Smooth muscle cell (in vitro differentiated cells): ENCODE data around the gene ISG15. TPM values are rescaled to one million over a fixed set of nuclear protein-coding genes. Genes with fewer than 3 reads are reported as not detected.

Experiments
- DNase-seq: peaks from one replicate; lab custom pipeline; 2025; ENCODE audit not compliant: unreplicated experiment; lab: John Stamatoyannopoulos, UW
- H2AFZ ChIP-seq: fragments of 200-600 bp; sonication (generic); 2 replicates; pipeline ENCODE4 v1.6.0; 2016; ENCODE audit warnings: antibody characterized with exemption, low read depth, mild to moderate bottlenecking
- H3F3A ChIP-seq: fragments of 200-600 bp; sonication (generic); 2 replicates; pipeline ENCODE4 v1.6.0; 2017; ENCODE audit warnings: antibody characterized with exemption, low read depth
- H3K27ac ChIP-seq: fragments of 200-600 bp; sonication (generic); 2 replicates; pipeline ENCODE4 v1.5.1; 2016; ENCODE audit warnings: low read depth, mild to moderate bottlenecking
- H3K27me3 ChIP-seq: fragments of 200-600 bp; sonication (generic); 2 replicates; pipeline ENCODE4 v1.6.1; 2016; ENCODE audit warnings: low read depth, mild to moderate bottlenecking
- H3K36me3 ChIP-seq: fragments of 200-600 bp; sonication (generic); 2 replicates; pipeline ENCODE4 v1.5.1; 2016; ENCODE audit warnings: low read depth
- H3K4me1 ChIP-seq: fragments of 200-600 bp; sonication (generic); 2 replicates; pipeline ENCODE4 v1.5.1; 2016; ENCODE audit warnings: low read depth
- H3K4me2 ChIP-seq: fragments of 200-600 bp; sonication (generic); 2 replicates; pipeline ENCODE4 v1.6.0; 2016; ENCODE audit warnings: mild to moderate bottlenecking
- H3K4me3 ChIP-seq: fragments of 200-600 bp; sonication (generic); 2 replicates; pipeline ENCODE4 v1.5.1; 2016; ENCODE audit warnings: mild to moderate bottlenecking
- H3K79me2 ChIP-seq: fragments of 200-600 bp; sonication (generic); 2 replicates; pipeline ENCODE4 v1.6.0; 2016; ENCODE audit warnings: low read depth, mild to moderate bottlenecking
- H3K9ac ChIP-seq: fragments of 200-600 bp; sonication (generic); 2 replicates; pipeline ENCODE4 v1.6.0; 2016; ENCODE audit warnings: low read depth
- H3K9me3 ChIP-seq: fragments of 200-600 bp; sonication (generic); replicated peaks from 2 replicates; pipeline ENCODE4 v1.5.1; 2016; ENCODE audit warnings: low read depth
- H4K20me1 ChIP-seq: fragments of 200-600 bp; sonication (generic); 2 replicates; pipeline ENCODE4 v1.6.0; 2016; ENCODE audit warnings: low read depth
- WGBS: methylation state at CpG from one replicate; pipeline ENCODE4 v1.1.7; 2016; ENCODE audit warnings: low lambda C conversion rate; 5-methylcytosine and 5-hydroxymethylcytosine counted together
- polyA plus RNA-seq: library from polyadenylated mRNA; unstranded; fragments of >200 nt; fragmentation: Nextera tagmentation; extraction: Ambion mirVana; gene quantifications from 2 replicates; pipeline ENCODE4 v1.2.1, GENCODE V29; 2016
- total RNA-seq: library from RNA; depleted of rRNA; stranded (reverse); fragments of >200 nt; gene quantifications from 2 replicates; pipeline ENCODE4 v1.2.3, GENCODE V29; 2014
- TF ChIP-seq, protein P1 (sequence below): fragments of 200-600 bp; sonication (generic); IDR thresholded peaks from 2 replicates; pipeline ENCODE4 v1.5.1; 2017; ENCODE audit warnings: borderline replicate concordance, mild to moderate bottlenecking, antibody characterized with exemption; ENCODE audit not compliant: insufficient read depth, poor library complexity, severe bottlenecking

Gene ISG15
- total and polyA plus RNA-seq, 2 experiments from 2014 or later = 109 to 147 TPM

DNA sequence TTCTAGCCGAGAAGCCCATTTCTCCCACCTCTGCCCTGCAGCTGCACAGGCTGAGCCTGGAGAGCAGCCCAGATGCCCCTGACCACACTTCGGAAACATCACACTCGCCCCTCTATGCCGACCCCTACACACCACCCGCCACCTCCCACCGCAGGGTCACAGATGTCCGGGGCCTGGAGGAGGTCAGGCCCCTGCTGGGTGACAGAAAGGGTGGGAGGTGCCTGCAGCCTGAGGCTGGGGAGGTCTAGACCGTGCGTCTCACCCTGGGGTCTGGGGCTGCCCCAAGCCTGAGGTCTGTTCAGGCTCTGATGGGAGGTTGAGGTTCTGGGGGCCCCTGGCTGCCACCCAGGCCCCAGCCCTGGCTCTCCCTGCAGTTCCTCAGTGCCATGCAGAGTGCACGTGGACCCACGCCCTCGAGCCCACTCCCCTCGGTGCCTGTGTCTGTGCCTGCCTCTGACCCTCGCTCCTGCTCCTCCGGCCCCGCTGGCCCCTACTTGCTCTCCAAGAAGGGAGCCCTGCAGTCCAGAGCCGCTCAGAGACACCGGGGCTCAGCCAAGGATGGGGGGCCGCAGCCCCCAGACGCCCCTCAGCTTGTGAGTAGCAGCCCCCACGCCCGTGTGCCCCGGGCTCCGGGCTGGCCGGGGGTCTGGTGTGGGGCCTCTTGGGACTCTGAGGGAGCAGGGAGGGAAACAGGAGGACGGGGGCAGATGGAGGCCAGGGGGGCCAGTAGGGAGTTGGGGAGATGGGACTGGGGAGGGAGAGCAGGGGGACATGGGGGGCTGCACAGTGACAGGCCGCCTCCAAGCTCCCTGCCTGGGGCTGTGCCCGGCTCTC lies 39.6 kb upstream of the ISG15 start:
- Histone ChIP-seq H3K4me3 (no peak overlapping the region), H4K20me1 (no peaks in the 10 kb centered on the region), H3K79me2 (no peaks in the 10 kb centered on the region), H3K27me3 (peaks cover 9% of the 10 kb centered on the region), H2AFZ (no peak overlapping the region), H3K9me3 (no peaks in the 10 kb centered on the region), H3F3A (no peaks in the 10 kb centered on the region), H3K4me2 (no peak overlapping the region), H3K9ac (no peak overlapping the region), H3K36me3 (no peaks in the 10 kb centered on the region), H3K27ac (no peak overlapping the region), H3K4me1 (no peaks in the 10 kb centered on the region)
- 91% methylated on average over 27 of the region's 28 CpGs for WGBS
- DNase-seq = no peak
- TF ChIP-seq, protein P1, sequence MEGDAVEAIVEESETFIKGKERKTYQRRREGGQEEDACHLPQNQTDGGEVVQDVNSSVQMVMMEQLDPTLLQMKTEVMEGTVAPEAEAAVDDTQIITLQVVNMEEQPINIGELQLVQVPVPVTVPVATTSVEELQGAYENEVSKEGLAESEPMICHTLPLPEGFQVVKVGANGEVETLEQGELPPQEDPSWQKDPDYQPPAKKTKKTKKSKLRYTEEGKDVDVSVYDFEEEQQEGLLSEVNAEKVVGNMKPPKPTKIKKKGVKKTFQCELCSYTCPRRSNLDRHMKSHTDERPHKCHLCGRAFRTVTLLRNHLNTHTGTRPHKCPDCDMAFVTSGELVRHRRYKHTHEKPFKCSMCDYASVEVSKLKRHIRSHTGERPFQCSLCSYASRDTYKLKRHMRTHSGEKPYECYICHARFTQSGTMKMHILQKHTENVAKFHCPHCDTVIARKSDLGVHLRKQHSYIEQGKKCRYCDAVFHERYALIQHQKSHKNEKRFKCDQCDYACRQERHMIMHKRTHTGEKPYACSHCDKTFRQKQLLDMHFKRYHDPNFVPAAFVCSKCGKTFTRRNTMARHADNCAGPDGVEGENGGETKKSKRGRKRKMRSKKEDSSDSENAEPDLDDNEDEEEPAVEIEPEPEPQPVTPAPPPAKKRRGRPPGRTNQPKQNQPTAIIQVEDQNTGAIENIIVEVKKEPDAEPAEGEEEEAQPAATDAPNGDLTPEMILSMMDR = no peak

DNA sequence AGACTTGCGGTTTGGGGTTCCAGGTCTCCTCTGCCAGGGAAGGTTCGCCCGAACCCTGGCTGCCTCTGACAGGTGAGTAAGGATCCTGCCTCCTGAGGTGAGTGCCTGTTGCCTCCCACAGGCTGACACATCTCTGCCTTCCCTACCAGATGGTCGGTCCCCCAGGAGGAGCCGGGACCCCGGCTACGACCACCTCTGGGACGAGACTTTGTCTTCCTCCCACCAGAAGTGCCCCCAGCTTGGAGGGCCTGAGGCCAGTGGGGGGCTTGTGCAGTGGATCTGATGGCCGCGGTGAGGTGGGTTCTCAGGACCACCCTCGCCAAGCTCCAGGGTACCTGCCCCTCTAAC lies 39.0 kb upstream of the ISG15 start:
- Histone ChIP-seq H3F3A (no peaks in the 10 kb centered on the region), H3K79me2 (no peaks in the 10 kb centered on the region), H2AFZ (no peak overlapping the region), H3K4me3 (no peak overlapping the region), H3K9me3 (no peaks in the 10 kb centered on the region), H3K27ac (no peak overlapping the region), H3K9ac (no peak overlapping the region), H3K4me1 (no peaks in the 10 kb centered on the region), H3K4me2 (no peak overlapping the region), H3K27me3 (peaks cover 9% of the 10 kb centered on the region), H4K20me1 (no peaks in the 10 kb centered on the region), H3K36me3 (no peaks in the 10 kb centered on the region)
- WGBS = 97% methylated on average over 11 of the region's 11 CpGs
- TF ChIP-seq, protein P1 = no peak
- no peak for DNase-seq

DNA sequence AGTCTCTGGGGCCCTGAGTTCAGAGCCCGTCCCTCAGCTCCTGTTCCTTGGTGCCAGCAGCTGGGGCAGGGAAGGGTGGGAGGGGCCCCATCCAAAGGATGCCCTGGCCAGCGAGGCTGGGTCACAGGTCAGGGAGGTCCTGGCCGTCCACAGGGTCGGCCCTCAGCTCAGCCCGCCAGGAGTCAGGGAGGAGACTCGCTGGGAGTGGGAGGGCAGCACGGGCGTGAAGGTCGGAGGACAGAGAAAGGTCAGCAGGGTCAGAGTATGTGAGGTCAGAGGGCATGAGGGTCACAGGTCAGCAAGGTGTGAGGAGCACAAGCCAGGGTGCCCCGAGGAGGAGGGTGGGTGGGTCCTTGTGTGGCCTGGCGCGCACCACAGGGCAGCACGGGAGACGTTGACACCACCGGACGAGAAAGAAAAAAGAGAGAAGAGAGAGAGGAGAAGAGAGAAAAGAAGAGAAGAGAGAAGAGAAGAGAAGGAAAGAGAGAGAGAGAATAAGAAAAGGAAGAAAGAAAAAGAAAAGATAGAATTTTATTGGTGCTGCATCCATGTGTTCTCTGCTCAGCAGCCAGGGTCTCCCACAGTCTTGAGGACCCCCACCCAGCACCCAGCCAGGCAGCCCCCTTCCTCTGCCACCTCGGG lies 38.5 kb upstream of the ISG15 start:
- Histone ChIP-seq H3K9me3 (no peaks in the 10 kb centered on the region), H4K20me1 (no peaks in the 10 kb centered on the region), H3K27me3 (peaks cover 9% of the 10 kb centered on the region), H3K4me1 (no peaks in the 10 kb centered on the region), H3F3A (no peaks in the 10 kb centered on the region), H3K36me3 (no peaks in the 10 kb centered on the region), H2AFZ (no peak overlapping the region), H3K9ac (no peak overlapping the region), H3K79me2 (no peaks in the 10 kb centered on the region), H3K4me2 (no peak overlapping the region), H3K4me3 (no peak overlapping the region), H3K27ac (no peak overlapping the region)
- TF ChIP-seq, protein P1 = no peak
- DNase-seq = no peak
- WGBS = 88% methylated on average over 15 of the region's 17 CpGs
